EL (cell line): ENCODE results near the gene GABBR2.
"Not testable (repeated sequence)": the region's sequence is repeated elsewhere in the genome, so short reads cannot be mapped to it uniquely, and the experiment has no call there.

Experiments
- DNase-seq: peaks from one replicate; pipeline ENCODE4 v3.0.0-alpha.2; 2016

Gene GABBR2

GRCh38 chr9:98504298-98505282 lies 204.1 kb downstream of the GABBR2 start:
- DNase-seq: no peak

- DNase-seq: no peak
Measured at GRCh38 chr9:98503867-98504266, 204.9 kb downstream of the GABBR2 start.

- DNase-seq: peak; percentile 79
Measured at GRCh38 chr9:98502976-98503325, 205.8 kb downstream of the GABBR2 start.

GRCh38 chr9:98502311-98502975 lies 206.3 kb downstream of the GABBR2 start:
- peak; percentile 81 for DNase-seq

- no peak for DNase-seq
Measured at GRCh38 chr9:98501819-98502218, 206.9 kb downstream of the GABBR2 start.

- not testable (repeated sequence) for DNase-seq
Measured at GRCh38 chr9:98501259-98501658, 207.5 kb downstream of the GABBR2 start.

GRCh38 chr9:98500337-98500919 lies 208.3 kb downstream of the GABBR2 start:
- DNase-seq: no peak

- DNase-seq: no peak
Measured at GRCh38 chr9:98495530-98495929, 213.2 kb downstream of the GABBR2 start.

- no peak for DNase-seq
Measured at GRCh38 chr9:98494852-98495251, 213.9 kb downstream of the GABBR2 start.

- peak; percentile 82 for DNase-seq
Measured at GRCh38 chr9:98491828-98492227, 216.9 kb downstream of the GABBR2 start.

- DNase-seq: no peak
Measured at GRCh38 chr9:98491231-98491651, 217.5 kb downstream of the GABBR2 start.

GRCh38 chr9:98488571-98489312 lies 220.0 kb downstream of the GABBR2 start:
- DNase-seq: peak; percentile 98

GRCh38 chr9:98485706-98486105 lies 223.0 kb downstream of the GABBR2 start:
- DNase-seq: no peak

GRCh38 chr9:98484162-98484561 lies 224.6 kb downstream of the GABBR2 start:
- DNase-seq: peak; percentile 50

- peak; percentile 88 for DNase-seq
Measured at GRCh38 chr9:98482226-98482625, 226.5 kb downstream of the GABBR2 start.

GRCh38 chr9:98481676-98482075 lies 227.1 kb downstream of the GABBR2 start:
- peak; percentile 63 for DNase-seq

GRCh38 chr9:98479967-98480847 lies 228.5 kb downstream of the GABBR2 start:
- peak; percentile 33 for DNase-seq

- DNase-seq: no peak
Measured at GRCh38 chr9:98479449-98479848, 229.3 kb downstream of the GABBR2 start.

GRCh38 chr9:98477884-98478283 lies 230.9 kb downstream of the GABBR2 start:
- DNase-seq: no peak

GRCh38 chr9:98472216-98472615 lies 236.5 kb downstream of the GABBR2 start:
- no peak for DNase-seq

GRCh38 chr9:98471185-98471584 lies 237.6 kb downstream of the GABBR2 start:
- no peak for DNase-seq
